SK-N-MC (cell line): ENCODE measurements around the gene RPIA.

Experiments
- EZH2 ChIP-seq: fragments of 200-600 bp; sonication (generic); IDR thresholded peaks from one replicate; pipeline ENCODE4 v1.6.1; 2017; ENCODE audit warnings: antibody characterized with exemption
- POLR2AphosphoS5 ChIP-seq: IDR thresholded peaks from 2 replicates; pipeline ENCODE4 v1.6.1; 2012; ENCODE audit warnings: mild to moderate bottlenecking, low read depth, low read length, borderline replicate concordance

DNA sequence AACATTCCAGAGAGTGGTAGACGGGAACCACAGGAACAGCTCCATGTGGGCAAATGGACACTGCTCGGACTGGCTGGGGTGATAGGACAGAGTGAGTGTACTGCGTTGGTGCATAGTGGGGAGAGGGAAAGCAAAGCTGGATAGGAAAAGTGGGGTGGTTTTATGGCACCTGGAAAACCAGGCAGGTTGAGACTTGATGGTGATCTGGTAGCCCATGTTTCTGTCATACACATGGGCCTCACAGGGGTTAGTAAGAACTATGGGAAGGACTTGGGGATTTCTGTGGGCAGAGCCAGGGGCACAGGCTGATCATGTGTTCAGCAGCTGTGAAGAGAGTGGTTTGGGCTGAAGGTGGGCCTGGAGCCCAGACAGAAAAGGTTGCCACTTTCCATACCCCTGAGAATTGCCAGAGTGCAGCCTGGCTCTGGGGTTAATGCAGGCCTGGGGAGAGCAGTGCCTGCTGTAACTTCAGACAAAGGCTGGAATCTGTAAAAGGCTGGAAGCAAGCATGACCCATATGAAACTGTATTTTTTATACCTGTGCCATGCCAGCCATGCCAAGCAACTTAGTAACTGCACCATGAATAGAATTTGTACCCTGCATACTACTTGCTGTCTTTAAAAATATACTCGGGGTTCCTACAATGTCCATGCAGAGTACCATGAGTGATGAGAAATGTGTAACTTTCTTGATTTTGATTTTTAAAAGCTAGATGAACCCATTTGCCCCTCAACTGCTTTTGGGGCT is 41.9 kb downstream of the RPIA start:
- TF ChIP-seq EZH2 (no peak), POLR2AphosphoS5 (no peak)
